ENCODE data around the gene ANXA11.
"Not testable (repeated sequence)": the region's sequence is repeated elsewhere in the genome, so short reads cannot be mapped to it uniquely, and the experiment has no call there.

Gene ANXA11

GRCh38 chr10:80165173-80165572 lies 40.2 kb downstream of the ANXA11 start:
- DNase-seq: no peak

GRCh38 chr10:80164596-80164995 lies 40.7 kb downstream of the ANXA11 start:
- DNase-seq: no peak

GRCh38 chr10:80163741-80164341 lies 41.5 kb downstream of the ANXA11 start:
- no peak for DNase-seq

GRCh38 chr10:80161321-80162083 lies 43.8 kb downstream of the ANXA11 start:
- no peak for DNase-seq

- no peak for DNase-seq
Measured at GRCh38 chr10:80160361-80161320, 44.7 kb downstream of the ANXA11 start.

- no peak for DNase-seq
Measured at GRCh38 chr10:80159166-80159873, 46.0 kb downstream of the ANXA11 start.

GRCh38 chr10:80158598-80159127 lies 46.7 kb downstream of the ANXA11 start:
- DNase-seq: peak in 1 of 2 experiments; percentile 60

GRCh38 chr10:80158126-80158525 lies 47.2 kb downstream of the ANXA11 start:
- DNase-seq: no peak

- no peak for DNase-seq
Measured at GRCh38 chr10:80157561-80157960, 47.8 kb downstream of the ANXA11 start.

GRCh38 chr10:80156216-80156615 lies 49.1 kb downstream of the ANXA11 start:
- DNase-seq: no peak

- no peak for DNase-seq
Measured at GRCh38 chr10:80155696-80156215, 49.6 kb downstream of the ANXA11 start.

- DNase-seq: no peak
Measured at GRCh38 chr10:80154978-80155695, 50.2 kb downstream of the ANXA11 start.

- DNase-seq: no peak
Measured at GRCh38 chr10:80154626-80154977, 50.7 kb downstream of the ANXA11 start.

- DNase-seq: no peak
Measured at GRCh38 chr10:80153460-80153859, 51.9 kb downstream of the ANXA11 start.

- no peak for DNase-seq
Measured at GRCh38 chr10:80152820-80153219, 52.5 kb downstream of the ANXA11 start.

- no peak for DNase-seq
Measured at GRCh38 chr10:80150172-80150571, 55.2 kb downstream of the ANXA11 start.

- DNase-seq: no peak
Measured at GRCh38 chr10:80149123-80149522, 56.2 kb downstream of the ANXA11 start.

GRCh38 chr10:80148166-80148805 lies 57.1 kb downstream of the ANXA11 start:
- no peak for DNase-seq

- DNase-seq: no peak
Measured at GRCh38 chr10:80146918-80147317, 58.4 kb downstream of the ANXA11 start.

GRCh38 chr10:80145406-80146308 lies 59.7 kb downstream of the ANXA11 start:
- DNase-seq: not testable (repeated sequence)

Measured in SHP77 (cell line).